IPS-18a (cell line): Measurements from ENCODE around the gene RABGGTA.
"Not testable (repeated sequence)": the region's sequence is repeated elsewhere in the genome, so short reads cannot be mapped to it uniquely, and the experiment has no call there.

Experiments
- H3K27ac ChIP-seq: one replicate; pipeline ENCODE4 v1.5.1; 2013; ENCODE audit warnings: low read length
- H3K27me3 ChIP-seq: one replicate; pipeline ENCODE4 v1.6.1; 2013; ENCODE audit warnings: mild to moderate bottlenecking, low read length; ENCODE audit not compliant: control insufficient read depth, insufficient read depth
- H3K36me3 ChIP-seq: one replicate; pipeline ENCODE4 v1.6.1; 2013; ENCODE audit warnings: low read depth, low read length; ENCODE audit not compliant: control insufficient read depth
- H3K4me1 ChIP-seq: one replicate; pipeline ENCODE4 v1.6.1; 2013; ENCODE audit warnings: low read depth, low read length; ENCODE audit not compliant: control insufficient read depth
- H3K4me3 ChIP-seq: one replicate; pipeline ENCODE4 v1.5.1; 2013; ENCODE audit warnings: low read length
- H3K9ac ChIP-seq: one replicate; pipeline ENCODE4 v1.6.1; 2013; ENCODE audit warnings: mild to moderate bottlenecking, low read length, moderate library complexity
- H3K9me3 ChIP-seq: one replicate; pipeline ENCODE4 v1.6.1; 2013; ENCODE audit warnings: low read depth, low read length; ENCODE audit not compliant: control insufficient read depth

Gene RABGGTA

GRCh38 chr14:24254630-24255392, 16.6 kb downstream of the RABGGTA start:
- H3K4me1 ChIP-seq = no peaks in the 10 kb centered on the region
- H3K36me3 ChIP-seq = no peaks in the 10 kb centered on the region
- no peaks in the 10 kb centered on the region for H3K9me3 ChIP-seq
- no peak overlapping the region for H3K27ac ChIP-seq
- H3K9ac ChIP-seq = no peak overlapping the region
- H3K27me3 ChIP-seq = no peaks in the 10 kb centered on the region
- no peak overlapping the region for H3K4me3 ChIP-seq

- Histone ChIP-seq H3K4me1 (no peaks in the 10 kb centered on the region), H3K9me3 (no peaks in the 10 kb centered on the region), H3K36me3 (no peaks in the 10 kb centered on the region), H3K9ac (no peak overlapping the region), H3K27me3 (no peaks in the 10 kb centered on the region), H3K27ac (no peak overlapping the region), H3K4me3 (no peak overlapping the region)
Measured at GRCh38 chr14:24253936-24254335, 17.5 kb downstream of the RABGGTA start.

GRCh38 chr14:24252289-24253124, 18.9 kb downstream of the RABGGTA start:
- Histone ChIP-seq H3K36me3 (no peaks in the 10 kb centered on the region), H3K27ac (no peak overlapping the region), H3K27me3 (no peaks in the 10 kb centered on the region), H3K4me3 (no peak overlapping the region), H3K9ac (no peak overlapping the region), H3K4me1 (no peaks in the 10 kb centered on the region), H3K9me3 (no peaks in the 10 kb centered on the region)

- Histone ChIP-seq H3K27me3 (no peaks in the 10 kb centered on the region), H3K4me3 (no peak overlapping the region), H3K4me1 (no peaks in the 10 kb centered on the region), H3K9me3 (no peaks in the 10 kb centered on the region), H3K36me3 (no peaks in the 10 kb centered on the region), H3K27ac (no peak overlapping the region), H3K9ac (no peak overlapping the region)
Measured at GRCh38 chr14:24251880-24252288, 19.5 kb downstream of the RABGGTA start.

GRCh38 chr14:24250354-24250753, 21.0 kb downstream of the RABGGTA start:
- Histone ChIP-seq H3K27ac (no peak overlapping the region), H3K27me3 (no peaks in the 10 kb centered on the region), H3K9ac (no peak overlapping the region), H3K36me3 (no peaks in the 10 kb centered on the region), H3K9me3 (no peaks in the 10 kb centered on the region), H3K4me1 (no peaks in the 10 kb centered on the region), H3K4me3 (no peak overlapping the region)

DNA sequence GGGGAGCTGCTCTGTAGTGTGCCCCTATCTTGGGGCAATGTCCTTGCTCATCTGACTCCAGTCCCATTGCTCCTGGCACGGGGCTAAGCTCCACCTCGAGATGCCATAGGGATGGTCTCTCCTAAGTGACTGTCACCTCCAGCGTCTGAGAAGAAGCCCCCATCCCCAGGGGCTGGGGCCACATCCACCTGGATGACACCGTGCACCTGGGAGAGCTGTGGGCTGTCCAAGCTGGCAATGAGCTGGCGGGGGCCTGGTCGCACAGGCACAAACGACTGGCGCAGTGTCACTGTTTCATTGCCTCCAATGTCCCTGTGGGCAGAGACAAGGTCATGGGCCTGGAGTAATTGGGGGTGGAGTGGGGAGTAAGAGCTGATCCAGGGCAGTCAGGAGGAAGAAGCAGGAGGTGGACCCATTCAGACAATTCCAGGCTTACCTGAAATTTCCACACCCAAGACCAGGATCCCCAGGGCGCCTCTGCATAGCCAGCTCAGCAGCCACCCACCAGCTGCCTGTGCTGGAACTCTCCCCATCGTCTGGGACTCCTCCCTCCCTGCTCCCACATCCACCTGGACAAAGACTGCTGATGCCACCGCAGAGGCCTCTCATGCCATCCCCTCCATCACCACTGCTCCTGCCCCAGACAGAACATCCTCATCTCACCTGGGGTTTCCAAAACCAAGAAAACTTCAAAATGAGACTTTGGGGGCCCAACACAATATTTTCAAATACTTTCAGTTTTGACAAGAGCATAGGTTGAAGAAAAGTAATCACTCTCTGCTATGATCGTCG, 22.0 kb downstream of the RABGGTA start:
- Histone ChIP-seq H3K9ac (no peak overlapping the region), H3K9me3 (no peaks in the 10 kb centered on the region), H3K27ac (no peak overlapping the region), H3K36me3 (no peaks in the 10 kb centered on the region), H3K4me1 (no peaks in the 10 kb centered on the region), H3K4me3 (no peak overlapping the region), H3K27me3 (no peaks in the 10 kb centered on the region)

DNA sequence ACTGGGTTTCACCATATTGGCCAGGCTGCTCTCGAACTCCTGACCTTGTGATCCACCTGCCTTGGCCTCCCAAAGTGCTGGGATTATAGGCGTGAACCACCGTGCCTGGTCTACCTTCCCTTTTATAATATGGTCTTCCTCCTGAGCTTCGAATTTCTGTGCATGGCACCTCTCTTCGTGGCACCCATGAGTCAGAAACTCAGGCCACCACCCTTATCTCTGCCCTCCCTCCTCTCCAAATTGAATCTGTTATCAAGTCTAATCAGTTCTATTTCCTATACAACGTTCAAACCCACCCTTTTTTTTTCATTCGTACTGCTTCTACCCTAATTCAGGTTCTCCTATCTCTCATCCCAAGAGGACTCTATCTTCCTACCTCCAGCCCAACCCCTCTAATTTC, 24.0 kb downstream of the RABGGTA start:
- no peaks in the 10 kb centered on the region for H3K36me3 ChIP-seq
- H3K9ac ChIP-seq = no peak overlapping the region
- H3K27ac ChIP-seq = no peak overlapping the region
- peaks cover 6% of the 10 kb centered on the region for H3K4me1 ChIP-seq
- no peaks in the 10 kb centered on the region for H3K27me3 ChIP-seq
- no peak overlapping the region for H3K4me3 ChIP-seq
- no peaks in the 10 kb centered on the region for H3K9me3 ChIP-seq

DNA sequence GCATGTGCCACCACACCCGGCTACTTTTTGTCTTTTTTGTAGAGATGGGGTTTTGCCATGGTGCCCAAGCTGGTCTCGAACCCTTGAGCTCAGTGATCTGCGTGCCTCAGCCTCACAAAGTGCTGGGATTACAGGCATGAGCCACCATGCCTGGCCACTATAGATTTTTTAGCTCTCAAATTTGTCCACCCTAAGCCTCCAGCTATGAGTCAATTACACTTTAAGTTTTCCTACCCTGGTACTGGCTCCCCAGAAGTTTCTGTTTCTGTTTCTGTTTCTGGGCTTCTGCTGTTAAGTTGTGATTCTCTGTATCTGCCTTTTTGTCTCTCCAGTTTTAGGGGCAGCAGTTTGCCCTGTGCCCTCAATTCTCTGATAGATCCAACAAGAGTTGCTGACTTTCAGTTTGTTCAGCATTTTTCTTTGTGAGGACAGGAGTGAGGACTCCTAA, 24.6 kb downstream of the RABGGTA start:
- Histone ChIP-seq H3K9ac (no peak overlapping the region), H3K9me3 (no peaks in the 10 kb centered on the region), H3K27me3 (no peaks in the 10 kb centered on the region), H3K27ac (no peak overlapping the region), H3K36me3 (no peaks in the 10 kb centered on the region), H3K4me1 (peaks cover 6% of the 10 kb centered on the region), H3K4me3 (no peak overlapping the region)

GRCh38 chr14:24245350-24245749, 26.0 kb downstream of the RABGGTA start:
- not testable (repeated sequence) for H3K27ac ChIP-seq, H3K9ac ChIP-seq, H3K27me3 ChIP-seq, H3K4me3 ChIP-seq, H3K9me3 ChIP-seq, H3K36me3 ChIP-seq, H3K4me1 ChIP-seq

DNA sequence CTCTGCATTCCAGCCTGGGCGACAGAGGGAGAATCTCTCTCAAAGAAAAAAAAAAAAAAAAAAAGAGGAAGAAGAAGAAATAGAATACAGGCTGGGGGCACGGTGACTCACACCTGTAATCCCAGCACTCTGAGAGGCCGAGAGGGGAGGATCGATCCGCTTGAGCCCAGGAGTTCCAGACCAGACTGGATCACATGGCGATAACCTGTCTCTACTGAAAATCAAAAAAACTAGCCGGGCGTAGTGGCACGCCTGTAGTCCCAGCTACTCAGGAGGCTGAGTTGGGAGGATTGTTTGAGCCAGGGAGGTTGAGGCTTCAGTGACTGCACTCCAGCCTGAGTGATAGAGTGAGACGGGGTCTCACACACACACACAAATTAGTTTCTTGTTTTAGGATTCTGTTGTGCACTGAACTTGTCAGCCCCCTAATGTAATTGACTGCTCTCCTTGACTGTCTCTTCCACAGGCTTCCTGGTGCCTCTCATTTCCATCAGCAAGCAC, 28.0 kb downstream of the RABGGTA start:
- peaks cover 25% of the 10 kb centered on the region for H3K36me3 ChIP-seq
- no peaks in the 10 kb centered on the region for H3K27me3 ChIP-seq
- no peaks in the 10 kb centered on the region for H3K9me3 ChIP-seq
- no peak overlapping the region for H3K27ac ChIP-seq
- peak overlapping the region; percentile 73 for H3K4me3 ChIP-seq
- peak overlapping the region; percentile 76 for H3K9ac ChIP-seq
- H3K4me1 ChIP-seq = peaks cover 6% of the 10 kb centered on the region

GRCh38 chr14:24241829-24242443, 29.5 kb downstream of the RABGGTA start:
- peaks cover 6% of the 10 kb centered on the region for H3K4me1 ChIP-seq
- H3K9ac ChIP-seq = peak overlapping the region; percentile 76
- no peaks in the 10 kb centered on the region for H3K9me3 ChIP-seq
- H3K36me3 ChIP-seq = peaks cover 38% of the 10 kb centered on the region
- peak overlapping the region; percentile 73 for H3K4me3 ChIP-seq
- H3K27ac ChIP-seq = peak overlapping the region; percentile 47
- H3K27me3 ChIP-seq = no peaks in the 10 kb centered on the region
